ENCODE results near the gene PARD3B. TPM values are rescaled to one million over a fixed set of nuclear protein-coding genes. Genes with fewer than 3 reads are reported as not detected.

The PARD3B gene
- total and polyA plus RNA-seq, 10 of the 15 experiments (the other 5 are each of a cell fraction or from before 2014, with no cell fraction given), result 0.01 to 0.54 (median 0.07) TPM; not detected in 7

- no peak for TF ChIP-seq POLR2AphosphoS2 (IDR thresholded peaks at IDR 0.05; ENCODE audit: low read depth, low read length)
Measured at GRCh38 chr2:205386109-205386508, 840.8 kb downstream of the PARD3B start (continued).

- H4K20me1 ChIP-seq (ENCODE audit: control insufficient read depth, insufficient read depth), result no peaks in the 10 kb centered on the region
- H3K27me3 ChIP-seq (replicated peaks in 1 of 2; ENCODE audit: control insufficient read depth in 2 of 2, insufficient read depth in 2 of 2, low read length in 1 of 2), result peaks cover 0 to 3% of the 10 kb centered on the region in 2 experiments; a peak in 1 of 4 replicates
- H3K79me2 ChIP-seq (ENCODE audit: control insufficient read depth, insufficient read depth, low read length), result no peaks in the 10 kb centered on the region
- TF ChIP-seq JUND (IDR thresholded peaks at IDR 0.05; ENCODE audit: low read depth, low read length) (no peak), CBX5 (IDR thresholded peaks at IDR 0.05; ENCODE audit: low read depth) (no peak), RB1 (IDR thresholded peaks at IDR 0.05; ENCODE audit: borderline replicate concordance) (no peak), GATAD2B (conservative IDR thresholded peaks at IDR 0.05; ENCODE audit: low read depth) (no peak), BACH1 (IDR thresholded peaks at IDR 0.05; ENCODE audit: borderline replicate concordance) (no peak), RELA (IDR thresholded peaks at IDR 0.05; ENCODE audit: borderline replicate concordance, partially characterized antibody) (no peak), EP300 (IDR thresholded peaks at IDR 0.05; ENCODE audit: borderline replicate concordance in 1 of 2, control insufficient read depth in 1 of 2, low read depth in 2 of 2, low read length in 2 of 2) (no peak), NFYA (IDR thresholded peaks at IDR 0.05; ENCODE audit: borderline replicate concordance, low read depth, low read length) (no peak), CHD4 (IDR thresholded peaks at IDR 0.05) (no peak)
- under 1% methylated on average over 5 of the region's 5 CpGs for WGBS (ENCODE audit: insufficient coverage, insufficient replicate concordance, low lambda C conversion rate, missing lambda C conversion rate)
- H2AFZ ChIP-seq (ENCODE audit: control insufficient read depth, low read depth, low read length), result no peak overlapping the region
- POLR2A ChIA-PET, result no interaction called here
- H3K4me1 ChIP-seq (ENCODE audit: control insufficient read depth, insufficient read depth, low read length), result no peaks in the 10 kb centered on the region
- H3K36me3 ChIP-seq (ENCODE audit: control insufficient read depth in 2 of 2, insufficient read depth in 2 of 2, low read length in 1 of 2), result no peaks in the 10 kb centered on the region
- in situ Hi-C loops (cut with MboI) (no loop called here), intact Hi-C loops (cut with micrococcal nuclease; ENCODE audit: unreplicated experiment) (no loop called here)
- FAIRE-seq (no peak), DNase-seq (ENCODE audit: low read depth, low spot score) (no peak), ATAC-seq (no peak)
- SMC1A ChIA-PET (ENCODE audit: uncharacterized antibody, unreplicated experiment), result no interaction called here
- BruUV-seq (replicated peaks), result no TSS peak
- no peak overlapping the region for H3K4me2 ChIP-seq (ENCODE audit: control insufficient read depth, insufficient read depth)
- H3K9me3 ChIP-seq (replicated peaks; ENCODE audit: control insufficient read depth, insufficient read depth, low read length), result no peaks in the 10 kb centered on the region
- no peak overlapping the region for H3K4me3 ChIP-seq
- RAD21 ChIA-PET (ENCODE audit: unreplicated experiment), result no interaction called here
- H3K9ac ChIP-seq (ENCODE audit: control insufficient read depth, insufficient read depth, low read length), result no peak overlapping the region
- CTCF ChIA-PET, result no interaction called here
- H3K27ac ChIP-seq (ENCODE audit: control insufficient read depth, insufficient read depth), result no peak overlapping the region
Measured at GRCh38 chr2:205387350-205388055, 842.2 kb downstream of the PARD3B start.
